Measurements from ENCODE around the gene MAPT. TPM values are rescaled to one million over a fixed set of nuclear protein-coding genes. Genes with fewer than 3 reads are reported as not detected.

Gene MAPT
- total and polyA plus RNA-seq, 2 experiments from 2014 or later: 0.37 to 0.71 TPM

DNA sequence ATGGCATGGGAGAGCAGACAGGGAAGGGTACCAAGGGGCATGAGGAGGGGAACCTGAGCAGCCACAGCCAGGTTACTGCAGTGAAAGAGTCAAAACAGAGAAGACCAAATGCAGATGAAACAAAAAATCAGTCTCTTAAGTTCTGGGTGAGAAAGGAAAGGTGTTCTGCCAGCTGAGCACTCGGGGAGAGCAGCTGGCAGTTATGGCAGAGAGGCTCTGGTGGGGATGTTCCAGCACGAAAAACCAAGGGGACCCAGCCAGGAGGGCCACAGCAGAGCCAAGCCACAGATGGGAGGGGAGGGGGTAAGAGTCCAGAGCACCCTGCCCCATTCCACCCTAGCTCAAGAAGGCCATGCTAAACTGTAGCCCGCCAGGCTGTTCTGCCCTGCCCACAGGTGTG, 136.4 kb downstream of the MAPT start:
- Histone ChIP-seq H3K36me3 (replicated peaks; ENCODE audit: insufficient read depth, low read depth) (no peaks in the 10 kb centered on the region), H4K20me1 (ENCODE audit: insufficient read depth, poor library complexity, severe bottlenecking) (peaks cover 6% of the 10 kb centered on the region), H3K9me2 (replicated peaks; ENCODE audit: insufficient read depth) (no peaks in the 10 kb centered on the region), H3K27ac (no peak overlapping the region), H3K79me2 (no peaks in the 10 kb centered on the region), H3K4me2 (no peak overlapping the region), H3K27me3 (no peaks in the 10 kb centered on the region), H2AFZ (no peak overlapping the region), H3K4me3 (no peak overlapping the region), H3K9me3 (ENCODE audit: low read depth) (no peaks in the 10 kb centered on the region), H3K4me1 (ENCODE audit: insufficient read depth) (no peaks in the 10 kb centered on the region)
- TF ChIP-seq EZH2phosphoT487 (IDR thresholded peaks at IDR 0.05; ENCODE audit: low read depth, severe bottlenecking, unreplicated experiment): no peak
- no peak for TF ChIP-seq EZH2 (IDR thresholded peaks at IDR 0.05; ENCODE audit: borderline replicate concordance)
- TF ChIP-seq, protein P1, sequence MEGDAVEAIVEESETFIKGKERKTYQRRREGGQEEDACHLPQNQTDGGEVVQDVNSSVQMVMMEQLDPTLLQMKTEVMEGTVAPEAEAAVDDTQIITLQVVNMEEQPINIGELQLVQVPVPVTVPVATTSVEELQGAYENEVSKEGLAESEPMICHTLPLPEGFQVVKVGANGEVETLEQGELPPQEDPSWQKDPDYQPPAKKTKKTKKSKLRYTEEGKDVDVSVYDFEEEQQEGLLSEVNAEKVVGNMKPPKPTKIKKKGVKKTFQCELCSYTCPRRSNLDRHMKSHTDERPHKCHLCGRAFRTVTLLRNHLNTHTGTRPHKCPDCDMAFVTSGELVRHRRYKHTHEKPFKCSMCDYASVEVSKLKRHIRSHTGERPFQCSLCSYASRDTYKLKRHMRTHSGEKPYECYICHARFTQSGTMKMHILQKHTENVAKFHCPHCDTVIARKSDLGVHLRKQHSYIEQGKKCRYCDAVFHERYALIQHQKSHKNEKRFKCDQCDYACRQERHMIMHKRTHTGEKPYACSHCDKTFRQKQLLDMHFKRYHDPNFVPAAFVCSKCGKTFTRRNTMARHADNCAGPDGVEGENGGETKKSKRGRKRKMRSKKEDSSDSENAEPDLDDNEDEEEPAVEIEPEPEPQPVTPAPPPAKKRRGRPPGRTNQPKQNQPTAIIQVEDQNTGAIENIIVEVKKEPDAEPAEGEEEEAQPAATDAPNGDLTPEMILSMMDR (IDR thresholded peaks at IDR 0.05; ENCODE audit: poor library complexity): no peak
- WGBS (ENCODE audit: low lambda C conversion rate, missing lambda C conversion rate): 76% methylated on average over 3 of the region's 3 CpGs
- no peak for DNase-seq (ENCODE audit: low spot score)

GRCh38 chr17:46031440-46031839, 137.1 kb downstream of the MAPT start:
- no peak overlapping the region for H3K4me3 ChIP-seq
- no peak overlapping the region for H3K4me2 ChIP-seq
- DNase-seq (ENCODE audit: low spot score): no peak
- H3K27ac ChIP-seq: no peak overlapping the region
- no peaks in the 10 kb centered on the region for H3K4me1 ChIP-seq (ENCODE audit: insufficient read depth)
- no peaks in the 10 kb centered on the region for H3K9me2 ChIP-seq (replicated peaks; ENCODE audit: insufficient read depth)
- WGBS (ENCODE audit: low lambda C conversion rate, missing lambda C conversion rate): 95% methylated on average over 16 of the region's 16 CpGs
- no peak overlapping the region for H2AFZ ChIP-seq
- TF ChIP-seq EZH2 (IDR thresholded peaks at IDR 0.05; ENCODE audit: borderline replicate concordance): no peak
- TF ChIP-seq, protein P1 (IDR thresholded peaks at IDR 0.05; ENCODE audit: poor library complexity): no peak
- no peak for TF ChIP-seq EZH2phosphoT487 (IDR thresholded peaks at IDR 0.05; ENCODE audit: low read depth, severe bottlenecking, unreplicated experiment)
- H3K36me3 ChIP-seq (replicated peaks; ENCODE audit: insufficient read depth, low read depth): no peaks in the 10 kb centered on the region
- no peaks in the 10 kb centered on the region for H3K27me3 ChIP-seq
- peaks cover 3% of the 10 kb centered on the region for H3K79me2 ChIP-seq
- H4K20me1 ChIP-seq (ENCODE audit: insufficient read depth, poor library complexity, severe bottlenecking): peaks cover 6% of the 10 kb centered on the region
- H3K9me3 ChIP-seq (ENCODE audit: low read depth): no peaks in the 10 kb centered on the region

GRCh38 chr17:46031920-46032319, 137.6 kb downstream of the MAPT start:
- Histone ChIP-seq H3K27ac (no peak overlapping the region), H3K79me2 (peaks cover 3% of the 10 kb centered on the region), H3K4me3 (no peak overlapping the region), H3K27me3 (no peaks in the 10 kb centered on the region), H3K4me1 (ENCODE audit: insufficient read depth) (no peaks in the 10 kb centered on the region), H3K36me3 (replicated peaks; ENCODE audit: insufficient read depth, low read depth) (no peaks in the 10 kb centered on the region), H3K9me3 (ENCODE audit: low read depth) (no peaks in the 10 kb centered on the region), H3K9me2 (replicated peaks; ENCODE audit: insufficient read depth) (no peaks in the 10 kb centered on the region), H2AFZ (no peak overlapping the region), H3K4me2 (no peak overlapping the region), H4K20me1 (ENCODE audit: insufficient read depth, poor library complexity, severe bottlenecking) (peaks cover 6% of the 10 kb centered on the region)
- TF ChIP-seq EZH2 (IDR thresholded peaks at IDR 0.05; ENCODE audit: borderline replicate concordance) (no peak), EZH2phosphoT487 (IDR thresholded peaks at IDR 0.05; ENCODE audit: low read depth, severe bottlenecking, unreplicated experiment) (no peak)
- TF ChIP-seq, protein P1 (IDR thresholded peaks at IDR 0.05; ENCODE audit: poor library complexity): no peak
- WGBS (ENCODE audit: low lambda C conversion rate, missing lambda C conversion rate): 99% methylated on average over 7 of the region's 8 CpGs
- DNase-seq (ENCODE audit: low spot score): no peak

DNA sequence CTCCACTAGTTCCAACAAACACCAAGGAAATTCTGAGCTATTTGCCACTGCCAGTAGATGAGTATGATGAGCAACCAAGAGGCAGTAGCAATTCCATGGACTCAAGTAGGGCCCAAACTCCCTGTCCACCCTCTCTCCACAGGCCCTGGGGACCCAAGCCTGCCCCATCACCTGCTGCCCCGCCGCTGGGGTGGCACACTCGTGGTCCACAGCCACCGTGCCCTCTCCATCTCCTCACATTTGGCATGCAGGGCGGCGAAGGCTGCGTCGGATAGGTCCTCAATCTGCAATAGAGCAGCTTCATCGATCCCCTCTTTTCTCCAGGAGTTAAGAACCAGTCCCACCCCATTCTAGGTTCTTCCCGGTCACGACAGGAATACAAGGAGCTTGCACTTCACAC, 138.6 kb downstream of the MAPT start:
- Histone ChIP-seq H3K9me2 (replicated peaks; ENCODE audit: insufficient read depth) (no peaks in the 10 kb centered on the region), H2AFZ (no peak overlapping the region), H3K9me3 (ENCODE audit: low read depth) (no peaks in the 10 kb centered on the region), H3K27me3 (no peaks in the 10 kb centered on the region), H3K36me3 (replicated peaks; ENCODE audit: insufficient read depth, low read depth) (no peaks in the 10 kb centered on the region), H3K79me2 (peaks cover 3% of the 10 kb centered on the region), H3K4me3 (no peak overlapping the region), H3K4me2 (no peak overlapping the region), H4K20me1 (ENCODE audit: insufficient read depth, poor library complexity, severe bottlenecking) (peaks cover 6% of the 10 kb centered on the region), H3K27ac (no peak overlapping the region), H3K4me1 (ENCODE audit: insufficient read depth) (no peaks in the 10 kb centered on the region)
- TF ChIP-seq EZH2 (IDR thresholded peaks at IDR 0.05; ENCODE audit: borderline replicate concordance) (no peak), EZH2phosphoT487 (IDR thresholded peaks at IDR 0.05; ENCODE audit: low read depth, severe bottlenecking, unreplicated experiment) (no peak)
- TF ChIP-seq, protein P1 (IDR thresholded peaks at IDR 0.05; ENCODE audit: poor library complexity): no peak
- 91% methylated on average over 11 of the region's 11 CpGs for WGBS (ENCODE audit: low lambda C conversion rate, missing lambda C conversion rate)
- DNase-seq (ENCODE audit: low spot score): no peak
